ENCODE measurements around the gene GATD1. TPM values are rescaled to one million over a fixed set of nuclear protein-coding genes. Genes with fewer than 3 reads are reported as not detected.

The GATD1 gene
- total RNA-seq, 1 experiment from 2014 or later: 91.5 TPM

- H3K4me1 ChIP-seq: peaks cover 15% of the 10 kb centered on the region
- H3K9me3 Mint-ChIP-seq (ENCODE audit: unreplicated experiment): no peaks in the 10 kb centered on the region
- intact Hi-C loops (cut with micrococcal nuclease; ENCODE audit: unreplicated experiment): loop anchor here (10.0 kb wide), 1 partner anchor 171 kb away; no protein-coding TSS in a partner anchor
- ChIA-PET CTCF (interaction anchor here (0.5 to 1.2 kb wide), 3 partner anchors 19 to 181 kb away, joined by 3 to 8 read pairs (median 4); no protein-coding TSS in a partner anchor), POLR2A (no interaction called here)
- H3K4me3 ChIP-seq (ENCODE audit: low read depth, low read length): no peak overlapping the region
- no peak overlapping the region for H3K4me3 Mint-ChIP-seq (ENCODE audit: unreplicated experiment)
- no peak overlapping the region for H3K27ac Mint-ChIP-seq (ENCODE audit: unreplicated experiment)
- no peaks in the 10 kb centered on the region for H3K9me3 ChIP-seq
- no peaks in the 10 kb centered on the region for H3K27me3 Mint-ChIP-seq (ENCODE audit: insufficient read depth, unreplicated experiment)
- peaks cover 7% of the 10 kb centered on the region for H3K36me3 ChIP-seq (ENCODE audit: control insufficient read depth, insufficient read depth, low read length)
- DNase-seq: no peak
- H3K4me1 Mint-ChIP-seq (ENCODE audit: low read depth, unreplicated experiment): peaks cover 4% of the 10 kb centered on the region
- H3K36me3 Mint-ChIP-seq (ENCODE audit: insufficient read depth, unreplicated experiment): peaks cover 71% of the 10 kb centered on the region
- H3K27me3 ChIP-seq (replicated peaks; ENCODE audit: control insufficient read depth, insufficient read depth, low read length): no peaks in the 10 kb centered on the region
- no peak for TF ChIP-seq CTCF (IDR thresholded peaks at IDR 0.05; ENCODE audit: insufficient read depth in 1 of 2, low read depth in 1 of 2, low read length in 1 of 2, severe bottlenecking in 1 of 2, unreplicated experiment in 1 of 2)
- BruUV-seq (replicated peaks): no TSS peak
These were observed 51.6 kb downstream of the GATD1 start for GRCh38 chr11:725624-726202.

GRCh38 chr11:724778-725386, 52.4 kb downstream of the GATD1 start:
- TF ChIP-seq CTCF (IDR thresholded peaks at IDR 0.05; ENCODE audit: insufficient read depth in 1 of 2, low read depth in 1 of 2, low read length in 1 of 2, severe bottlenecking in 1 of 2, unreplicated experiment in 1 of 2): no peak
- no peak overlapping the region for H3K4me3 Mint-ChIP-seq (ENCODE audit: unreplicated experiment)
- Histone ChIP-seq H3K4me1 (peaks cover 13% of the 10 kb centered on the region), H3K27me3 (replicated peaks; ENCODE audit: control insufficient read depth, insufficient read depth, low read length) (no peaks in the 10 kb centered on the region), H3K9me3 (no peaks in the 10 kb centered on the region), H3K4me3 (ENCODE audit: low read depth, low read length) (no peak overlapping the region), H3K36me3 (ENCODE audit: control insufficient read depth, insufficient read depth, low read length) (peaks cover 7% of the 10 kb centered on the region)
- DNase-seq: no peak
- BruUV-seq (replicated peaks): no TSS peak
- H3K27me3 Mint-ChIP-seq (ENCODE audit: insufficient read depth, unreplicated experiment): no peaks in the 10 kb centered on the region
- ChIA-PET CTCF (interaction anchor here (0.6 kb wide), 1 partner anchor 170 kb away, joined by 4 read pairs; no protein-coding TSS in a partner anchor), POLR2A (no interaction called here)
- H3K36me3 Mint-ChIP-seq (ENCODE audit: insufficient read depth, unreplicated experiment): peaks cover 76% of the 10 kb centered on the region
- intact Hi-C loops (cut with micrococcal nuclease; ENCODE audit: unreplicated experiment): loop anchor here (10.0 kb wide), 1 partner anchor 170 kb away; no protein-coding TSS in a partner anchor
- H3K9me3 Mint-ChIP-seq (ENCODE audit: unreplicated experiment): no peaks in the 10 kb centered on the region
- H3K4me1 Mint-ChIP-seq (ENCODE audit: low read depth, unreplicated experiment): peaks cover 3% of the 10 kb centered on the region
- no peak overlapping the region for H3K27ac Mint-ChIP-seq (ENCODE audit: unreplicated experiment)

GRCh38 chr11:724049-724777, 53.1 kb downstream of the GATD1 start:
- Mint-ChIP-seq H3K4me1 (ENCODE audit: low read depth, unreplicated experiment) (no peaks in the 10 kb centered on the region), H3K27ac (ENCODE audit: unreplicated experiment) (no peak overlapping the region), H3K36me3 (ENCODE audit: insufficient read depth, unreplicated experiment) (peaks cover 76% of the 10 kb centered on the region), H3K9me3 (ENCODE audit: unreplicated experiment) (no peaks in the 10 kb centered on the region), H3K4me3 (ENCODE audit: unreplicated experiment) (no peak overlapping the region), H3K27me3 (ENCODE audit: insufficient read depth, unreplicated experiment) (no peaks in the 10 kb centered on the region)
- TF ChIP-seq CTCF (IDR thresholded peaks at IDR 0.05; ENCODE audit: insufficient read depth in 1 of 2, low read depth in 1 of 2, low read length in 1 of 2, severe bottlenecking in 1 of 2, unreplicated experiment in 1 of 2): no peak
- BruUV-seq (replicated peaks): no TSS peak
- Histone ChIP-seq H3K27me3 (replicated peaks; ENCODE audit: control insufficient read depth, insufficient read depth, low read length) (no peaks in the 10 kb centered on the region), H3K4me3 (ENCODE audit: low read depth, low read length) (no peak overlapping the region), H3K9me3 (no peaks in the 10 kb centered on the region), H3K4me1 (peaks cover 6% of the 10 kb centered on the region), H3K36me3 (ENCODE audit: control insufficient read depth, insufficient read depth, low read length) (peaks cover 7% of the 10 kb centered on the region)
- ChIA-PET CTCF (interaction anchor here (0.6 kb wide), 1 partner anchor 169 kb away, joined by 4 read pairs; no protein-coding TSS in a partner anchor), POLR2A (no interaction called here)
- intact Hi-C loops (cut with micrococcal nuclease; ENCODE audit: unreplicated experiment): loop anchor here (10.0 kb wide), 1 partner anchor 169 kb away; no protein-coding TSS in a partner anchor
- DNase-seq: no peak

Data from Caco-2 (cell line).